Spleen (tissue), 7 donors: ENCODE measurements around the gene CDHR2.

ENCODE experiments used
- CTCF ChIP-seq, 11 experiments: fragments of 200-600 bp in 7 of 11; fragments of 450-650 bp in 4 of 11; sonication (generic) in 4 of 11; IDR thresholded peaks in 8 of 11; conservative IDR thresholded peaks in 3 of 11; 1 replicate in 7 of 11; 2 replicates in 4 of 11; pipeline versions ENCODE4 v1.4.0 to v1.8.0; 2016 to 2021; ENCODE audit warnings: antibody characterized with exemption in 11 of 11, inconsistent platforms in 4 of 11, mild to moderate bottlenecking in 1 of 11
- POLR2A ChIP-seq, 3 donors: fragments of 450-650 bp; IDR thresholded peaks; one replicate each; pipeline ENCODE4 v1.5.1; 2017; ENCODE audit warnings: antibody characterized with exemption in 3 of 3, mild to moderate bottlenecking in 1 of 3
- donor health status: DM: no; HTN: no; CAD: no; lungs with moderate emphysema.
- donor health status: DM: no; HTN: no; CAD: no.
- donor health status: DM: no; HTN: no; CAD: no.

GRCh38 chr5:176530393-176530982 lies 18.7 kb upstream of the CDHR2 start:
- TF ChIP-seq CTCF (IDR thresholded peaks at IDR 0.05 in 8 of 11, conservative IDR thresholded peaks at IDR 0.05 in 3 of 11) = no peak
- TF ChIP-seq POLR2A (IDR thresholded peaks at IDR 0.05) = no peak
